Renal pelvis (tissue), 4 donors: ENCODE results near the gene ZBTB48. TPM values are rescaled to one million over a fixed set of nuclear protein-coding genes. Genes with fewer than 3 reads are reported as not detected.
"Not testable (repeated sequence)": the region's sequence is repeated elsewhere in the genome, so short reads cannot be mapped to it uniquely, and the experiment has no call there.

Experiments
- DNase-seq: peaks from one replicate; pipeline ENCODE4 v3.0.0-alpha.2; 2013
- polyA plus RNA-seq, 3 donors: library from polyadenylated mRNA; unstranded; fragments of 120-200 nt; gene quantifications; one replicate each; pipeline ENCODE4 v1.2.1, GENCODE V29; 2013; ENCODE audit not compliant: insufficient read length in 3 of 3

ZBTB48 gene
- polyA plus RNA-seq, 3 donors = 35.0 to 46.0 (median 43.0) TPM

GRCh38 chr1:6588893-6589520 lies 9.2 kb downstream of the ZBTB48 start:
- DNase-seq = no peak

GRCh38 chr1:6590046-6590445 lies 10.3 kb downstream of the ZBTB48 start:
- DNase-seq = no peak

- no peak for DNase-seq
Observed at GRCh38 chr1:6591222-6591621, 11.4 kb downstream of the ZBTB48 start.

- DNase-seq = no peak
Observed at GRCh38 chr1:6591644-6592043, 11.8 kb downstream of the ZBTB48 start.

GRCh38 chr1:6592441-6592840 lies 12.6 kb downstream of the ZBTB48 start:
- no peak for DNase-seq

- DNase-seq = no peak
Observed at GRCh38 chr1:6592865-6593593, 13.2 kb downstream of the ZBTB48 start.

GRCh38 chr1:6593810-6594209 lies 14.0 kb downstream of the ZBTB48 start:
- DNase-seq = no peak

GRCh38 chr1:6594977-6595740 lies 15.4 kb downstream of the ZBTB48 start:
- no peak for DNase-seq

GRCh38 chr1:6596351-6596750 lies 16.6 kb downstream of the ZBTB48 start:
- no peak for DNase-seq

GRCh38 chr1:6596886-6597776 lies 17.3 kb downstream of the ZBTB48 start:
- no peak for DNase-seq

GRCh38 chr1:6597777-6598131 lies 18.0 kb downstream of the ZBTB48 start:
- no peak for DNase-seq

- no peak for DNase-seq
Observed at GRCh38 chr1:6599141-6599975, 19.6 kb downstream of the ZBTB48 start.

GRCh38 chr1:6599991-6600390 lies 20.2 kb downstream of the ZBTB48 start:
- DNase-seq = not testable (repeated sequence)

GRCh38 chr1:6600410-6601048 lies 20.7 kb downstream of the ZBTB48 start:
- no peak for DNase-seq

- DNase-seq = peak; percentile 45
Observed at GRCh38 chr1:6601049-6601922, 21.5 kb downstream of the ZBTB48 start.

- no peak for DNase-seq
Observed at GRCh38 chr1:6601923-6602668, 22.3 kb downstream of the ZBTB48 start.

- peak; percentile 85 for DNase-seq
Observed at GRCh38 chr1:6602669-6603237, 23.0 kb downstream of the ZBTB48 start, which contains the start of gene KLHL21. KLHL21 (minus strand) TSS chr1:6602869; CDS start chr1:6602817, 52 bp downstream.

GRCh38 chr1:6603238-6603914 lies 23.6 kb downstream of the ZBTB48 start:
- DNase-seq = peak; percentile 69
